ENCODE measurements around the gene FIGN. TPM values are rescaled to one million over a fixed set of nuclear protein-coding genes. Genes with fewer than 3 reads are reported as not detected.

The FIGN gene
- total RNA-seq, 2 experiments from 2014 or later = not detected

GRCh38 chr2:163753726-163754125, 17.9 kb upstream of the FIGN start:
- POLR2A ChIA-PET = no interaction called here

GRCh38 chr2:163752267-163752666, 16.5 kb upstream of the FIGN start:
- ATAC-seq (no peak), DNase-seq (no peak)
- POLR2A ChIA-PET = no interaction called here
- TF ChIP-seq CTCF (IDR thresholded peaks at IDR 0.05) = no peak
- Mint-ChIP-seq H3K27ac (no peak overlapping the region), H3K27me3 (no peaks in the 10 kb centered on the region), H3K4me3 (no peak overlapping the region), H3K4me1 (ENCODE audit: low read depth) (no peaks in the 10 kb centered on the region), H3K36me3 (ENCODE audit: low read depth) (no peaks in the 10 kb centered on the region), H3K9me3 (peaks cover 1% of the 10 kb centered on the region)
- CTCF ChIA-PET = no interaction called here
- intact Hi-C loops (cut with micrococcal nuclease) = no loop called here

More at GRCh38 chr2:163753726-163754125, 17.9 kb upstream of the FIGN start:
- ATAC-seq = no peak
- Mint-ChIP-seq H3K4me1 (ENCODE audit: low read depth) (no peaks in the 10 kb centered on the region), H3K4me3 (no peak overlapping the region), H3K36me3 (ENCODE audit: low read depth) (no peaks in the 10 kb centered on the region), H3K27ac (no peak overlapping the region), H3K27me3 (no peaks in the 10 kb centered on the region), H3K9me3 (peaks cover 1% of the 10 kb centered on the region)
- no peak for TF ChIP-seq CTCF (IDR thresholded peaks at IDR 0.05)
- intact Hi-C loops (cut with micrococcal nuclease) = no loop called here
- CTCF ChIA-PET = no interaction called here
- DNase-seq = no peak

GRCh38 chr2:163751696-163752095, 15.9 kb upstream of the FIGN start:
- H3K4me1 Mint-ChIP-seq (ENCODE audit: low read depth) = no peaks in the 10 kb centered on the region
- intact Hi-C loops (cut with micrococcal nuclease) = no loop called here
- no peaks in the 10 kb centered on the region for H3K27me3 Mint-ChIP-seq
- no peak for TF ChIP-seq CTCF (IDR thresholded peaks at IDR 0.05)
- CTCF ChIA-PET = no interaction called here
- no peak for ATAC-seq
- no peaks in the 10 kb centered on the region for H3K36me3 Mint-ChIP-seq (ENCODE audit: low read depth)
- no peak overlapping the region for H3K4me3 Mint-ChIP-seq
- H3K27ac Mint-ChIP-seq = no peak overlapping the region
- H3K9me3 Mint-ChIP-seq = peaks cover 1% of the 10 kb centered on the region
- POLR2A ChIA-PET = no interaction called here
- no peak for DNase-seq

- no peak overlapping the region for H3K4me3 Mint-ChIP-seq
- no peaks in the 10 kb centered on the region for H3K4me1 Mint-ChIP-seq (ENCODE audit: low read depth)
- ATAC-seq (no peak), DNase-seq (no peak)
- H3K27me3 Mint-ChIP-seq = no peaks in the 10 kb centered on the region
- intact Hi-C loops (cut with micrococcal nuclease) = no loop called here
- POLR2A ChIA-PET = no interaction called here
- TF ChIP-seq CTCF (IDR thresholded peaks at IDR 0.05) = no peak
- no peaks in the 10 kb centered on the region for H3K36me3 Mint-ChIP-seq (ENCODE audit: low read depth)
- peaks cover 1% of the 10 kb centered on the region for H3K9me3 Mint-ChIP-seq
- CTCF ChIA-PET = no interaction called here
- no peak overlapping the region for H3K27ac Mint-ChIP-seq
Observed at GRCh38 chr2:163748420-163748819, 12.6 kb upstream of the FIGN start.

DNA sequence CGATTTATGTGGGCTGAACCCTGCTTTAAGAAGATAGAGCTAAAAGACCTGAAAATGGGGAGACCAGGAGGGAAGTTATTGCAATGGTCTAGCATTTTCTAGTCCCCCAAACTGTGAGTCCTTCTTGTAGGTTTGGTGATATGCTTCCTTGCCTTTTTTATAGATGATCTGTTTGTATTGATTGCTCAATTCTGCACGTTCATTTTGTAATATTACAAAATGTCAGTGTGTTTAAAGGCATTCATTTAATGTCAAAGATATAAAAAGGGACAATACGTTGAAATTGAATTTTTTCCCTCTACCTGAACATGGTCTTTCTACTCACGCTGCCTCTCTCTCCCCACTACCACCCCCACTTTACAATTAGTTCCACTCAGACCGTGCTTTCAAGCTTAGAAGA, 5.6 kb upstream of the FIGN start:
- H3K9me3 Mint-ChIP-seq = no peaks in the 10 kb centered on the region
- DNase-seq = no peak
- no peak for TF ChIP-seq CTCF (IDR thresholded peaks at IDR 0.05)
- H3K4me3 Mint-ChIP-seq = no peak overlapping the region
- H3K36me3 Mint-ChIP-seq (ENCODE audit: low read depth) = no peaks in the 10 kb centered on the region
- H3K27me3 Mint-ChIP-seq = peaks cover 6% of the 10 kb centered on the region
- intact Hi-C loops (cut with micrococcal nuclease) = no loop called here
- no peak overlapping the region for H3K27ac Mint-ChIP-seq
- POLR2A ChIA-PET = no interaction called here
- CTCF ChIA-PET = no interaction called here
- H3K4me1 Mint-ChIP-seq (ENCODE audit: low read depth) = no peaks in the 10 kb centered on the region
- ATAC-seq = no peak
